BLaER1 treated with 17β-estradiol and CSF1 and Interleukin-3, amounts not matched to agents 10 nM and 100 nM (cell line): Measurements from ENCODE around the gene RNU6-1.

Experiments
- H3K27ac ChIP-seq, 11 experiments: shearing (Covaris generic); formaldehyde crosslinking; 2 replicates each; pipeline ENCODE4 v1.8.1; 2022
- H3K27me3 ChIP-seq, 11 experiments: shearing (Covaris generic); formaldehyde crosslinking; 2 replicates each; pipeline ENCODE4 v1.8.1; 2022
- H3K36me3 ChIP-seq, 11 experiments: shearing (Covaris generic); formaldehyde crosslinking; 2 replicates each; pipeline ENCODE4 v1.8.1; 2022
- H3K4me1 ChIP-seq, 10 experiments: shearing (Covaris generic); formaldehyde crosslinking; 2 replicates each; pipeline ENCODE4 v1.8.1; 2022
- H3K4me2 ChIP-seq, 11 experiments: shearing (Covaris generic); formaldehyde crosslinking; 2 replicates each; pipeline ENCODE4 v1.8.1; 2022
- H3K4me3 ChIP-seq, 10 experiments: shearing (Covaris generic); formaldehyde crosslinking; 2 replicates each; pipeline ENCODE4 v1.8.1; 2022
- H3K9ac ChIP-seq, 11 experiments: shearing (Covaris generic); formaldehyde crosslinking; 2 replicates each; pipeline ENCODE4 v1.8.1; 2022
- H3K9me3 ChIP-seq, 11 experiments: shearing (Covaris generic); formaldehyde crosslinking; replicated peaks in 1 of 11; 2 replicates each; pipeline ENCODE4 v1.8.1; 2022
- H4K20me1 ChIP-seq, 11 experiments: shearing (Covaris generic); formaldehyde crosslinking; 2 replicates each; pipeline ENCODE4 v1.8.1; 2022
- Cebpa-rat ChIP-seq, 11 experiments: shearing (Covaris generic); IDR thresholded peaks; 2 replicates each; pipeline ENCODE4 v1.8.1; 2022

RNU6-1 gene

DNA sequence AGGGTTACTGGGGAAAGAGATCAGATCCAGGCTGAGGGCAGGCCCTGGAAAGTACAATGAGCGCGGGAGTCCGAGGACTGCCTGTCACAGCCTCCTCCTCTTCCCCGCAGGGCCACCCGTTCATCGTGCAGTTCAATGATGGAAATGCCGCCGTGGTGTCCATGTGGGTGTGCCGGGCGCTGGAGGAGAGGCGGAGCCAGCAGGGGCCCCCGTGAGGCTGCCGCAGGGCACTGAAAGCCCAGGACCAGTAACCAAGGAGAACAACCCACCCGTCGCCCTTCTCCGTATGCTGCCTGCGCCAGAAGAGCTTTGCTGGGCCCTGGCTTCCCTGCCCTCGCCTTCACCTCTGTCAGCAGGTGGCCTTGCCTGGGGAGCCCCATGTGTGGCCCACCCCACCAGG is 33.3 kb downstream of the RNU6-1 start:
- H3K4me1 ChIP-seq: peaks cover 26 to 71% (median 63%) of the 10 kb centered on the region in 10 experiments
- TF ChIP-seq Cebpa-rat (IDR thresholded peaks at IDR 0.05): no peak
- H3K4me3 ChIP-seq: no peak overlapping the region
- no peaks in the 10 kb centered on the region for H3K9me3 ChIP-seq
- peaks cover 0 to 25% (median 0%) of the 10 kb centered on the region in 11 experiments; a peak in 3 of 22 replicates for H4K20me1 ChIP-seq
- peak overlapping the region in 6 of 11 experiments; percentile 39 to 66 (median 56); a peak in 9 of 22 replicates for H3K27ac ChIP-seq
- no peaks in the 10 kb centered on the region for H3K27me3 ChIP-seq
- peak overlapping the region; percentile 54 to 91 (median 74); a peak in 21 of 22 replicates for H3K4me2 ChIP-seq
- H3K36me3 ChIP-seq: peaks cover 0 to 12% (median 0%) of the 10 kb centered on the region in 11 experiments; a peak in 2 of 22 replicates
- peak overlapping the region in 6 of 11 experiments; percentile 14 to 67 (median 33); a peak in 6 of 22 replicates for H3K9ac ChIP-seq

DNA sequence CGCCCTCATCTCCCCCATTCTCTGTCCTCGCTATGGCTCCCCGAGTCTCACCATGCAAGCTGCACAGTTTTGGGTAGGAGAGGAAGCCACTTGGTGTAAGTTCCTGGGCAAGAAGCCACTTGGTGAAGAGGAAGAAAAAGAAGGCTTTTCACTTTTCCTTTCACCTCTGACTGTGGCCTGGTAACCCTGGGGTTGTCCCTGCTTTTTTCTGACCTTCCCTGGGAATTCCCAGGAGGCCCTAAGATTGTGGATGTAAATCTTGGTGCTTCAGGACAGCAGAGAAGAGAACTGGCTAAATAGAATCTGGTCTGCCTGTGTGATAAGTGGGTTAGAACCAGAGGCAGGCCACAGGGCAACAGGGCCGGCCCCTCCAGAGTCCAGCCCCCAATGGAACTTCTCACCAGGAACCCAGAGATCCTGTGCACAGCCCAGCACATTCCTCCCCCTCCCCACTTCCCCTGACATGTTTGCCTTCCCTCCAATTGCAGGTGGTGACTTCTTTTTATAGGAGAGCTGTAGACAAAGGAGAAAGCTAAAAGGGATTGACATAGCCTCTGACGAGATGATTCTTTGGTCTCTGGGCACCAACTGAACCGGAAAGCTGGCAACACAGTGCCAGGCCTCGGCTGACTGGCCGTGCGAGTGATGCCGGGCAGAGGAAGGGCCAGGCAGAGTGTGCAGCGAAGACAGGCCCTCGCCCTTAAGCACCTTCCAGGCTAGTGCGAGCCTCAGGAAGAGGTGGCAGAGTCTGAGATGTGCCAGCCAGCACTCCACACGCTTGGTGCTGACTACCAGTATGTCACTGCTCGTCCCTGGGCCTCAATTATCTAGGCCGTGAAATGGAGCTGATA is 34.0 kb downstream of the RNU6-1 start:
- H3K9ac ChIP-seq: peak overlapping the region in 9 of 11 experiments; percentile 14 to 67 (median 32); a peak in 16 of 22 replicates
- no peak for TF ChIP-seq Cebpa-rat (IDR thresholded peaks at IDR 0.05)
- H3K9me3 ChIP-seq: no peaks in the 10 kb centered on the region
- peaks cover 0 to 12% (median 0%) of the 10 kb centered on the region in 11 experiments; a peak in 2 of 22 replicates for H3K36me3 ChIP-seq
- no peak overlapping the region for H3K4me3 ChIP-seq
- H4K20me1 ChIP-seq: peaks cover 0 to 25% (median 0%) of the 10 kb centered on the region in 11 experiments; a peak in 3 of 22 replicates
- peak overlapping the region in 8 of 11 experiments; percentile 35 to 66 (median 51); a peak in 16 of 22 replicates for H3K27ac ChIP-seq
- no peaks in the 10 kb centered on the region for H3K27me3 ChIP-seq
- H3K4me2 ChIP-seq: peak overlapping the region; percentile 54 to 91 (median 74)
- H3K4me1 ChIP-seq: peaks cover 26 to 71% (median 57%) of the 10 kb centered on the region in 10 experiments

- Histone ChIP-seq H3K27ac (peak overlapping the region in 8 of 11 experiments; percentile 35 to 66 (median 51); a peak in 16 of 22 replicates), H3K36me3 (peaks cover 0 to 12% (median 0%) of the 10 kb centered on the region in 11 experiments; a peak in 2 of 22 replicates), H3K9me3 (no peaks in the 10 kb centered on the region), H3K4me3 (no peak overlapping the region), H3K4me2 (peak overlapping the region; percentile 54 to 91 (median 74)), H3K9ac (peak overlapping the region in 9 of 11 experiments; percentile 14 to 67 (median 32); a peak in 10 of 22 replicates), H3K4me1 (peaks cover 26 to 65% (median 56%) of the 10 kb centered on the region in 10 experiments), H3K27me3 (no peaks in the 10 kb centered on the region), H4K20me1 (peaks cover 0 to 25% (median 0%) of the 10 kb centered on the region in 11 experiments; a peak in 3 of 22 replicates)
- TF ChIP-seq Cebpa-rat (IDR thresholded peaks at IDR 0.05): no peak
Observed at GRCh38 chr15:67805008-67805665, 34.7 kb downstream of the RNU6-1 start.

GRCh38 chr15:67803996-67804843 is 35.6 kb downstream of the RNU6-1 start:
- peak overlapping the region in 7 of 11 experiments; percentile 6 to 66 (median 56); a peak in 10 of 22 replicates for H3K27ac ChIP-seq
- no peak overlapping the region for H3K4me3 ChIP-seq
- H3K9ac ChIP-seq: peak overlapping the region in 2 of 11 experiments; percentile 15 to 67; a peak in 4 of 22 replicates
- no peaks in the 10 kb centered on the region for H3K27me3 ChIP-seq
- peaks cover 0 to 10% (median 0%) of the 10 kb centered on the region in 11 experiments; a peak in 2 of 22 replicates for H3K36me3 ChIP-seq
- peak overlapping the region; percentile 54 to 91 (median 74) for H3K4me2 ChIP-seq
- no peak for TF ChIP-seq Cebpa-rat (IDR thresholded peaks at IDR 0.05)
- H3K9me3 ChIP-seq: no peaks in the 10 kb centered on the region
- H3K4me1 ChIP-seq: peaks cover 26 to 71% (median 56%) of the 10 kb centered on the region in 10 experiments
- H4K20me1 ChIP-seq: peaks cover 0 to 25% (median 0%) of the 10 kb centered on the region in 11 experiments; a peak in 3 of 22 replicates

DNA sequence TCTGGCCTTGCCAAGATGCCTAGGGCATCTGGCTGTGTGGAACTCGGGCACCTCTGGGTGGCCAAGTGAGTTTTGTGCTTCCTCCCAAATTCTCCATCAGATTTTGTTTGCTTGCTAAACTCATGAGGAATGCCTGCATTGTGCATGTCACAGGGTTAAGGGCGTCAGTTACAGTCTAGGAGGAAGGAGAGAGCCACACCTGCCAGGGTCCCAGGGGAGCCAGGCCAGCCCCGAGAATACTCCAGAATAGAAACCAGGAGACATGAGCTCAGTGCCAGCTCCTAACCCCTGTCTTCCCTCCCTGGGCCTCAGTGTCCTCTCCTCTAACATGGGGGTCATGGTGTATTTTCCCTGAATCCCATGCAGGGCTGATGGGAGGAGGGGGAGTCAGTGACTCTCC is 36.5 kb downstream of the RNU6-1 start:
- Histone ChIP-seq H3K9me3 (no peaks in the 10 kb centered on the region), H3K4me3 (no peak overlapping the region), H3K27ac (no peak overlapping the region; a peak in 1 of 22 replicates), H3K36me3 (peaks cover 0 to 15% (median 0%) of the 10 kb centered on the region in 11 experiments; a peak in 4 of 22 replicates), H3K9ac (0 out of 22 replicates have a peak overlapping the region, but pooled peaks of 2 of the 11 experiments have one; percentile 15 to 18), H4K20me1 (peaks cover 0 to 25% (median 0%) of the 10 kb centered on the region in 11 experiments; a peak in 3 of 22 replicates), H3K4me1 (peaks cover 26 to 71% (median 56%) of the 10 kb centered on the region in 10 experiments), H3K27me3 (no peaks in the 10 kb centered on the region), H3K4me2 (peak overlapping the region in 9 of 11 experiments; percentile 54 to 91 (median 74); a peak in 17 of 22 replicates)
- no peak for TF ChIP-seq Cebpa-rat (IDR thresholded peaks at IDR 0.05)

DNA sequence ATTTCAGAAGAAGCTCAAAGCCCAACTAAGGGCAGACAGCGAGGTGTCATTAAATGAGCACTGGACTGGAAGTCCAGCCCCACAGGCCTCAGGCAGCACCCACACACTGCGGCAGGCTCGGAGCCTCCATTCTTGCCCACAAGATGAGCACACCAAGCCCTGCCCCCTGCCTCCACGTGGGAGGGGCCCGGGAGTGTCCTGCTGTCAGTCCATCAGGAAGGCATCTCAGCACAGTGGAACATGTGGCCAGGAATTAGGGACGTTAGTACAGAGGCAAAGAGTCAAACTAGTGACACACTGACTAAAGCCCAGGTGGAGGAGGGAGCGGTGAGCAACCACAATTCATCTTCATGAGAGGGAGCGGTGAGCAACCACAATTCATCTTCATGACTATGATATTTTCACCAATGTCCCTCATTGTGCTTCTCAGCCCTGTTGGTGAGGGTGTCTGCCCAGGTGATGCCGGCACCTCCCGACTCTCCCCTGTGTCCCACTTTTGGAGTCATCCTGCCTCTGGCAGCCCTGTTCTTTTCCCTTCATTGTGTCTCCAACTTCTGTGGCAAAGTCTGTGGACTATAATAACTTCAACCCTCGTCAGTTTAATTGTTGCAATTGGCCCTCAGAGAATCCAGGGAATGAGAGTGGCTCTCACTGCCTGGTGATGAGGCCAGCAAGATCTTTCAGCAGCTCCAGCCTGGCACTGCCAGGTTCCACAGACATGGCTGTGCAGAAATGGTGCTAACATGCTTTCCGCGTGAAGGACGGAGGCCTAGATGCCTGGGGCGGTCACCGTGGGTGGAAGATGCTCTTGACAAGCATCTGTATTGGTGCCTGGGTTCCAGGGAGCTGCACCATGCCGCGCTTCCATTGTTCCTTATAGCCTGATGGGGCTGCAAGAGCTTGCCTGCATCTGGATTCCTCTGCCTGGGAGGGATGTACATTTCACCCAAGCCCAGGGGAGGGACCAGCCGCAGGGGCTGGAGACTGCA is 37.6 kb downstream of the RNU6-1 start:
- Histone ChIP-seq H3K9me3 (no peaks in the 10 kb centered on the region), H4K20me1 (peaks cover 0 to 25% (median 0%) of the 10 kb centered on the region in 11 experiments; a peak in 3 of 22 replicates), H3K27me3 (no peaks in the 10 kb centered on the region), H3K4me2 (peak overlapping the region in 9 of 11 experiments; percentile 54 to 91 (median 74); a peak in 16 of 22 replicates), H3K27ac (no peak overlapping the region), H3K9ac (no peak overlapping the region), H3K36me3 (peaks cover 0 to 20% (median 0%) of the 10 kb centered on the region in 11 experiments; a peak in 5 of 22 replicates), H3K4me3 (no peak overlapping the region), H3K4me1 (peaks cover 26 to 70% (median 56%) of the 10 kb centered on the region in 10 experiments)
- TF ChIP-seq Cebpa-rat (IDR thresholded peaks at IDR 0.05): no peak

DNA sequence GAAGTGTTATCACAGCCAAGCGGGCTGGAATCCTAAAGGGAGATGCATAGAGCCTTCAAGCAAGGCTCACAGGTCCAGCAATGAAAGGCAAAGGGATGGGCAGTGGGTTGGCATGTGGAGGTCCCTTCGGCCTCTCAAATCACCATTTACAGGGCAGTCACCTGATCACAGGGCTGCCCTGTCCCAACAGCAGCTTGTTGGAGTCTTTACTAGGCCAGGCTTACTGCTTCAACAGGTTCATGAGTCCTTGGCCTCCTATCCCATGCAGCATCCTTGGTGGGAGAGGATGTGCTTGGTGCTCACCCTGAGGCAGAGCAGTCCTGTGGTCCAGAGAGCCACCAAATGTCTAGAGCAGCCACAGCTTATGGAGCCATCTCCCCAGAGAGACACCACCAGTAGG is 38.7 kb downstream of the RNU6-1 start:
- Histone ChIP-seq H3K4me1 (peaks cover 21 to 70% (median 55%) of the 10 kb centered on the region in 10 experiments), H3K4me2 (peak overlapping the region in 3 of 11 experiments; percentile 2 to 90 (median 74); a peak in 6 of 22 replicates)

More for the DNA sequence above, 38.7 kb downstream of the RNU6-1 start:
- no peak for TF ChIP-seq Cebpa-rat (IDR thresholded peaks at IDR 0.05)
- H3K27ac ChIP-seq: no peak overlapping the region
- H4K20me1 ChIP-seq: peaks cover 0 to 20% (median 0%) of the 10 kb centered on the region in 11 experiments; a peak in 3 of 22 replicates
- H3K9me3 ChIP-seq: peaks cover 0 to 2% (median 0%) of the 10 kb centered on the region in 11 experiments; a peak in 5 of 22 replicates
- no peak overlapping the region for H3K4me3 ChIP-seq
- no peak overlapping the region for H3K9ac ChIP-seq
- peaks cover 0 to 20% (median 0%) of the 10 kb centered on the region in 11 experiments; a peak in 4 of 22 replicates for H3K36me3 ChIP-seq
- no peaks in the 10 kb centered on the region for H3K27me3 ChIP-seq
